PC-3 (cell line): ENCODE data around the gene TNFAIP8.

ENCODE experiments used
- EZH2 ChIP-seq: fragments of 300-600 bp; sonication (generic); IDR thresholded peaks from one replicate; pipeline ENCODE4 v1.6.1; 2017; ENCODE audit warnings: antibody characterized with exemption, mild to moderate bottlenecking, low read length; ENCODE audit not compliant: unreplicated experiment
- EZH2phosphoT487 ChIP-seq: fragments of 300-600 bp; sonication (generic); IDR thresholded peaks from 2 replicates; pipeline ENCODE4 v1.6.1; 2018; ENCODE audit warnings: mild to moderate bottlenecking, antibody characterized with exemption, low read length, borderline replicate concordance
- TF ChIP-seq, protein P1 (sequence below): fragments of 300-600 bp; sonication (generic); conservative IDR thresholded peaks from 2 replicates; pipeline ENCODE4 v1.5.1; 2017; ENCODE audit warnings: antibody characterized with exemption, low read depth, mild to moderate bottlenecking, low read length

DNA sequence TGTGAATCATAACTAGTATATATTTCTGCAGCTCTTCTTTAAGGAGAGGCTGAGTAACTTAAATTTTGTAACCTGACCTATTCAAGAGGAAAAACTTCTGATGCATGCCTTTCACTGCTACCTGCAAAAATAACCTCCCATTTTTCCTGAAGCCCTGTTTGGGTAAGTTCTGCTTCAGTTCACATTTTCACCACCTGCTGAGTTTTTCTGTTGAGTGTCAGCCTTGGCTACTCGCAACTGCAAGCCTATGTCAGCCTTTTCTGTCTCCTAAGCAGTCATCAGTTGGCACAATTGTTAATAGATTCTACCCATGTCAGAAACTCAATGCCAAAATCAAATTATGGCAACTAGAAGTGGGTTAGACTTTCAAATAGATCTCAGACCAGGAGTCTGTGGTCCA lies 8.2 kb upstream of the TNFAIP8 start:
- no peak for TF ChIP-seq EZH2
- TF ChIP-seq, protein P1, sequence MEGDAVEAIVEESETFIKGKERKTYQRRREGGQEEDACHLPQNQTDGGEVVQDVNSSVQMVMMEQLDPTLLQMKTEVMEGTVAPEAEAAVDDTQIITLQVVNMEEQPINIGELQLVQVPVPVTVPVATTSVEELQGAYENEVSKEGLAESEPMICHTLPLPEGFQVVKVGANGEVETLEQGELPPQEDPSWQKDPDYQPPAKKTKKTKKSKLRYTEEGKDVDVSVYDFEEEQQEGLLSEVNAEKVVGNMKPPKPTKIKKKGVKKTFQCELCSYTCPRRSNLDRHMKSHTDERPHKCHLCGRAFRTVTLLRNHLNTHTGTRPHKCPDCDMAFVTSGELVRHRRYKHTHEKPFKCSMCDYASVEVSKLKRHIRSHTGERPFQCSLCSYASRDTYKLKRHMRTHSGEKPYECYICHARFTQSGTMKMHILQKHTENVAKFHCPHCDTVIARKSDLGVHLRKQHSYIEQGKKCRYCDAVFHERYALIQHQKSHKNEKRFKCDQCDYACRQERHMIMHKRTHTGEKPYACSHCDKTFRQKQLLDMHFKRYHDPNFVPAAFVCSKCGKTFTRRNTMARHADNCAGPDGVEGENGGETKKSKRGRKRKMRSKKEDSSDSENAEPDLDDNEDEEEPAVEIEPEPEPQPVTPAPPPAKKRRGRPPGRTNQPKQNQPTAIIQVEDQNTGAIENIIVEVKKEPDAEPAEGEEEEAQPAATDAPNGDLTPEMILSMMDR = no peak
- TF ChIP-seq EZH2phosphoT487 = no peak
